ENCODE results near the gene C2.
"Not testable (repeated sequence)": the region's sequence is repeated elsewhere in the genome, so short reads cannot be mapped to it uniquely, and the experiment has no call there.

The C2 gene

GRCh38 chr6:31980998-31981397, 53.5 kb downstream of the C2 start:
- not testable (repeated sequence) for DNase-seq

GRCh38 chr6:31981744-31982143, 54.2 kb downstream of the C2 start, which contains the start of gene C4A:
TSS of gene C4A (plus strand) at chr6:31982057. CDS start at chr6:31982108, 51 bp downstream.
- not testable (repeated sequence) for DNase-seq

DNA sequence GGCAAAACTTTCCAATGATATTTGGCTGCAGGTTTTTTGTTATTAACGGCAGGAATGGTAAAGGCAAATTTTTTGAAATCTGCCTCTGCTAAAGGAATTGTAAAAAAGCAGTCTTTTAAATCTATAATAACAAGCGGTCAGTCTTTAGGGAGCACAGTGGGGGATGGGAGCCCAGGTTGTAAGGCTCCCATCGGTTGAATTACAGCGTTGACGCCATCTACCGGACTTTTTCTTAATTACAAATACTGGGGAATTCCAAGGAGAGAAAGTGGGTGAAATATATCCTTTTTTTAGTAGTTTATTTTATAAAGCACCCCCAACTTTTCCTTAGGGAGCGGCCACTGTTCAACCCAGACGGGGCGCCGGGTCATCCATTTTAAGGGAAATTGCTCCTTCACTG, 61.8 kb downstream of the C2 start:
- not testable (repeated sequence) for DNase-seq

DNA sequence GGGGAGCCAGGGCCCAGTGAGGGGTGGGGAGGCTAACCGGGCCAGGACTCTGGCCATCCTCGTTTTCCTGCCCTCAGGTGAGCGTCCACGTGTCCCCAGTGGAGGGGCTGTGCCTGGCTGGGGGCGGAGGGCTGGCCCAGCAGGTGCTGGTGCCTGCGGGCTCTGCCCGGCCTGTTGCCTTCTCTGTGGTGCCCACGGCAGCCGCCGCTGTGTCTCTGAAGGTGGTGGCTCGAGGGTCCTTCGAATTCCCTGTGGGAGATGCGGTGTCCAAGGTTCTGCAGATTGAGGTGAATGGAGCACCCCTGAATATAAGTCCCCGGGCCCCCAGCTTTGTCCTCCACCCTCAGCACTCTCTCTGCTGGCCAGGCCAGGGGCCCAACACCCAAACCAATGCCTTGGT, 66.9 kb downstream of the C2 start:
- not testable (repeated sequence) for DNase-seq

All from activated CD4-positive, alpha-beta T cell treated with anti-CD3 and anti-CD28 coated beads, Interleukin-2, amount 50 U/mL, for 1 hour (primary cell).